ENCODE results near the gene LUZP2. TPM values are rescaled to one million over a fixed set of nuclear protein-coding genes. Genes with fewer than 3 reads are reported as not detected.

The LUZP2 gene
- polyA plus RNA-seq, 1 donor (not counting 4 experiments of a cell fraction or from before 2014, with no cell fraction given) = 0.08 TPM

GRCh38 chr11:25037431-25037830 is 540.6 kb downstream of the LUZP2 start:
- DNase-seq (ENCODE audit: low read depth, low spot score) = no peak
- no peaks in the 10 kb centered on the region for H3K9me1 ChIP-seq (ENCODE audit: control insufficient read depth, extremely low read depth, insufficient read depth, low read length)
- no peak overlapping the region for H3K4me2 ChIP-seq (ENCODE audit: control insufficient read depth, extremely low read depth, insufficient read depth, low read depth, low read length)
- H3K27ac ChIP-seq (ENCODE audit: control insufficient read depth, insufficient read depth, low read length) = no peak overlapping the region
- no peaks in the 10 kb centered on the region for H3K4me1 ChIP-seq (ENCODE audit: control insufficient read depth, extremely low read depth, insufficient read depth, low read length)
- H3K27me3 ChIP-seq (ENCODE audit: control insufficient read depth, extremely low read depth, insufficient read depth, low read length) = no peaks in the 10 kb centered on the region
- FAIRE-seq = no peak
- no peak for TF ChIP-seq CTCF (optimal IDR thresholded peaks at IDR 0.05 in 1 of 3, IDR thresholded peaks at IDR 0.05 in 1 of 3, conservative IDR thresholded peaks at IDR 0.05 in 1 of 3; ENCODE audit: extremely low read depth in 1 of 3, insufficient read depth in 2 of 3, low read length in 3 of 3)
- no peaks in the 10 kb centered on the region for H3K9me3 ChIP-seq (ENCODE audit: control insufficient read depth, low read depth, low read length)
- H3K36me3 ChIP-seq (ENCODE audit: control insufficient read depth in 2 of 2, extremely low read depth in 1 of 2, insufficient read depth in 2 of 2, low read length in 2 of 2) = no peaks in the 10 kb centered on the region
- no peaks in the 10 kb centered on the region for H4K20me1 ChIP-seq (ENCODE audit: control insufficient read depth, extremely low read depth, insufficient read depth, low read length)
- H2AFZ ChIP-seq (ENCODE audit: control insufficient read depth, low read length) = no peak overlapping the region
- no peak overlapping the region for H3K4me3 ChIP-seq (ENCODE audit: control insufficient read depth in 2 of 3, extremely low read depth in 1 of 3, insufficient read depth in 2 of 3, low read depth in 1 of 3, low read length in 3 of 3)
- dilution Hi-C loops (cut with MboI; ENCODE audit: extremely low pct_ligation_motif_present, low sequenced_read_pairs) = no loop called here
- H3K9ac ChIP-seq (ENCODE audit: control insufficient read depth, extremely low read depth, insufficient read depth, low read length) = no peak overlapping the region
- H3K79me2 ChIP-seq (ENCODE audit: control insufficient read depth, insufficient read depth, low read length) = no peaks in the 10 kb centered on the region

- Histone ChIP-seq H3K27ac (ENCODE audit: control insufficient read depth, insufficient read depth, low read length) (no peak overlapping the region), H2AFZ (ENCODE audit: control insufficient read depth, low read length) (no peak overlapping the region), H3K9me3 (ENCODE audit: control insufficient read depth, low read depth, low read length) (no peaks in the 10 kb centered on the region), H3K36me3 (ENCODE audit: control insufficient read depth in 2 of 2, extremely low read depth in 1 of 2, insufficient read depth in 2 of 2, low read length in 2 of 2) (no peaks in the 10 kb centered on the region), H3K4me1 (ENCODE audit: control insufficient read depth, extremely low read depth, insufficient read depth, low read length) (no peaks in the 10 kb centered on the region), H3K9ac (ENCODE audit: control insufficient read depth, extremely low read depth, insufficient read depth, low read length) (no peak overlapping the region), H3K79me2 (ENCODE audit: control insufficient read depth, insufficient read depth, low read length) (no peaks in the 10 kb centered on the region), H3K4me3 (ENCODE audit: control insufficient read depth in 2 of 3, extremely low read depth in 1 of 3, insufficient read depth in 2 of 3, low read depth in 1 of 3, low read length in 3 of 3) (no peak overlapping the region), H3K9me1 (ENCODE audit: control insufficient read depth, extremely low read depth, insufficient read depth, low read length) (no peaks in the 10 kb centered on the region), H4K20me1 (ENCODE audit: control insufficient read depth, extremely low read depth, insufficient read depth, low read length) (no peaks in the 10 kb centered on the region), H3K27me3 (ENCODE audit: control insufficient read depth, extremely low read depth, insufficient read depth, low read length) (no peaks in the 10 kb centered on the region), H3K4me2 (ENCODE audit: control insufficient read depth, extremely low read depth, insufficient read depth, low read depth, low read length) (no peak overlapping the region)
- no peak for FAIRE-seq
- no peak for TF ChIP-seq CTCF (optimal IDR thresholded peaks at IDR 0.05 in 1 of 3, IDR thresholded peaks at IDR 0.05 in 1 of 3, conservative IDR thresholded peaks at IDR 0.05 in 1 of 3; ENCODE audit: extremely low read depth in 1 of 3, insufficient read depth in 2 of 3, low read length in 3 of 3)
- no peak for TF ChIP-seq EZH2 (IDR thresholded peaks at IDR 0.05; ENCODE audit: low read length)
- no peak for DNase-seq (ENCODE audit: low read depth, low spot score)
- dilution Hi-C loops (cut with MboI; ENCODE audit: extremely low pct_ligation_motif_present, low sequenced_read_pairs) = no loop called here
Measured at GRCh38 chr11:25038131-25038530, 541.3 kb downstream of the LUZP2 start.
